PC-3 (cell line): Measurements from ENCODE around the gene PML.

Source experiments
- CTCF ChIP-seq: fragments of 300-600 bp; sonication (generic); conservative IDR thresholded peaks from 2 replicates; pipeline ENCODE4 v1.5.1; 2017; ENCODE audit warnings: antibody characterized with exemption, low read depth, mild to moderate bottlenecking, low read length
- EZH2phosphoT487 ChIP-seq: fragments of 300-600 bp; sonication (generic); IDR thresholded peaks from 2 replicates; pipeline ENCODE4 v1.6.1; 2018; ENCODE audit warnings: mild to moderate bottlenecking, antibody characterized with exemption, low read length, borderline replicate concordance

DNA sequence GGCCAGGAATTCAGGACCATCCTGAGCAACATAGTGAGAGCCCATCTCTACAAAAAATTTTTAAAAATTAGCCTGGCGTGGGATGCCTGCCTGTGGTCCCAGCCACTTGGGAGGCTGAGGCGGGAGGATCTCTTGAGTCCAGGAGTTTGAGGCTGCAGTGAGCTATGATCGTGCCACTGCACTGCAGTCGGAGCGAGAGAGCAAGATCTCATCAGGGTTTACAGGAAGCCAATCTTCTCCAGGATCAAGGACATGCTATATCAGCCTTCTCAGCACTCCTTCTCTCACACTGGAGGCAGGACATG is 2.0 kb upstream of the PML start:
- TF ChIP-seq CTCF, result no peak
- no peak for TF ChIP-seq EZH2phosphoT487
